Measurements from ENCODE around the gene RPS18.
"Not testable (repeated sequence)": the region's sequence is repeated elsewhere in the genome, so short reads cannot be mapped to it uniquely, and the experiment has no call there.

RPS18 gene

DNA sequence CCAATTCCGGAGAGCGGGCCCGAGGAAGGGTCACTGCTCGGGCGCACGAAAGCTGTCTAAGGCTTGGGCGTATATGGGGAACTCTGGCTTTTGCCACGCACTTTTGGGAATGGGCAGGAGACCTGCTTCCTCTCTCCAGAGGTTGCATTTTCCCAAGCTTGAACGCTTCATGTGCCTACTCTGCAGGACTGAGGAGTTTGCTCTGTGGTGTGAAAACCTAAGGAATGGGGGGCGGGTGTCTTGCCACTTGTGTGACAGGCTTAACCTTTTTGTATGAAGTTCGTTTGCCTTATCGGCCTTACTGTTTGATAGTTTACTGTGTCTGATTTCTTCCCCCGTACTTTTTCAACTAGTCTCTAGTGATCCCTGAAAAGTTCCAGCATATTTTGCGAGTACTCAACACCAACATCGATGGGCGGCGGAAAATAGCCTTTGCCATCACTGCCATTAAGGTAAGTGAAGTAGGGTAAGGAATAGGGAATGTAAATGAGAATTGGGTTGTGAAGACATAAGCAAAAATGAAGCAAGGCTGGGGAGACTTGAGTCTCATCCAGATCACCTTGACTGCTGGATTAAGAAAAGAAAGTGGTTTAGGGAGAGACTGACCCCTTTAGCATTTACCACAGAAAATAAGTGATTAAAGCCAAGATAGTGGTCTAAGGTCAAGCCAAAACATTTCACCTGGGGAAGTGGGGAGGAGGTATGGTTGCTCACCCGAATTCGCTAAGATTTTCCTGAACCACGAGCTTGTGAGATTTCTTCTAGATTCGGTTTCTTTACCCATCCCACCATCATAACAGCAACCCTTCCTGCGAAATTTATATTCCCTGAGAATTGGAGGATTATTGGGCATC lies 627 bp downstream of the RPS18 start:
- no peak for DNase-seq (ENCODE audit: extremely low read depth in 1 of 2, low read depth in 1 of 2)

DNA sequence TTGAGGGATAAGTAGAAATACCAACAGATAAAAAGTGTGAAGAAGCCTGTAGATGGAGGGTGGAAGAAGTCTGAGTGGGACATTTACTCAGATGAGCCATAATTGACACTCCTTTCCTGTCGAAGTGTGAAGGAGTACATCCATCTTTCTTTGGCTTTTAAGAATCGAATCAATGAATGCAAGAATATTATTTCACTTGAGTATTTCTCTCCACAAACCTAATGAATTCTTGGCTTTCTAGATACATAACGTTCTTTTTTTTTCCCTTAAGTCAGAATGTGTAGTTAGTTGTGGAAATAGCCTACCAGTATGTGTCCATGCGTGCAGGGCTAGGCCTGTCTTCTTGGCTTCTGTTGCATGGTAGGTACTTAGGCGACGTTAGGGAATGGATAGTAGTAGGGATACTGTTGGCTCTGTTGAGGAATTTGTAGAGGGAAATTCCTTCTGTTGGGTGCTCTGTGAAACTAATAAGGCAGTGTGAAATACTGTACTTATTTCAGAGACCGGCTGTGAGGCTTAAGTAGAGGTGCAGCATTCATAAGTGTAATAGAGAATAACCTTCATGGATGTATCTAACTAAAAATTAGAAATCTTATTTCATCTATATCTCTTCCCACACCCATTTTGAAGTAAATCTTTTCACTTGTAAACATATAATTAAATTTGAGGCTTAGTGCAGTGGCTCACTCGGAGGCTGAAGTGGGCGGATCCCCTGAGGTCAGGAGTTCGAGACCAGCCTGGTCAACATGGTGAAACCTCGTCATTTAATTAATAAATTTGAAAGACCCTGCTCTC lies 1.5 kb downstream of the RPS18 start:
- no peak for DNase-seq (ENCODE audit: extremely low read depth in 1 of 2, low read depth in 1 of 2)

DNA sequence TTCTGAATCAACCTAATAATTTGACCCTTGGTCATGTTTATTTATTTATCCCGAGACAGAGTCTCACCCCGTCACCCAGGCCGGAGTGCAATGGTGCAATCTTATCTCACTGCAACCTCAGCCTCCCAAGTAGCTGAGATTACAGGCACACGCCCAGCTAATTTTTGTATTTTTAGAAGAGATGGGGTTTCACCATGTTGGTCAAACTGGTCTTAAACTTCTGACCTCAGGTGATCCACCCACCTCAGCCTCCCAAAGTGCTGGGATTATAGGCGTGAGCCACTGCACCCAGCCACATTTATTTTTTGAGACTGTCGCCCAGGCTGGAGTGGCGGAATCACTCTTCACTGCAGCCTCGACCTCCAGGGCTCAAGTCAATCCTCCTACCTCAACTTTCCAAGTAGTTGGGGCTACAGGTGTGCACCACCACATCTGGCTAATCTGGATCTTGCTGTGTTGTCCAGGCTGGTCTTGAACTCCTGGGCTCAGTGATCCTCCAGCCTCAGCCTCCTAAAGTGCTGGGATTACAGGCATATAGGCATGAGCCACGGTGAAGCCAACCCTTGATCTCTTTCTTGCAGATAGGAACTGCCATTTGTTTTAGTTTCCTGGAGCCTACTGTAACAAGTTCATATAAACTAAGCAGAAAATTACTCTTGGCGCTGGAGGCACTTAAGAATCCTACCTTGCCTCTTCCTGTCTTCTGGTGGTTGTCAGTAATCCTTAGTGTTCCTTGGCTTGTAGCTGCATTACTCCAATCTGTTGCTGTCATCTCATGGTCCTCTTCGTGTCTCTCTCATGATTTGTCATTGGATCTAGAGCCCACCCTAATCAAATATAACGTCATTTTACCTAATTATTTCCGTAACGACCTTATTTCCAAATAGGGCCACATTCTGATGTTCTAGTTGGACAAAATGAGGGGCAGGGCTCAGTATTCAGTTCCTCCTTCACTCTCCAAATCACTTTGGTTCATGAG lies 2.3 kb downstream of the RPS18 start:
- no peak for DNase-seq (ENCODE audit: extremely low read depth in 1 of 2, low read depth in 1 of 2)

DNA sequence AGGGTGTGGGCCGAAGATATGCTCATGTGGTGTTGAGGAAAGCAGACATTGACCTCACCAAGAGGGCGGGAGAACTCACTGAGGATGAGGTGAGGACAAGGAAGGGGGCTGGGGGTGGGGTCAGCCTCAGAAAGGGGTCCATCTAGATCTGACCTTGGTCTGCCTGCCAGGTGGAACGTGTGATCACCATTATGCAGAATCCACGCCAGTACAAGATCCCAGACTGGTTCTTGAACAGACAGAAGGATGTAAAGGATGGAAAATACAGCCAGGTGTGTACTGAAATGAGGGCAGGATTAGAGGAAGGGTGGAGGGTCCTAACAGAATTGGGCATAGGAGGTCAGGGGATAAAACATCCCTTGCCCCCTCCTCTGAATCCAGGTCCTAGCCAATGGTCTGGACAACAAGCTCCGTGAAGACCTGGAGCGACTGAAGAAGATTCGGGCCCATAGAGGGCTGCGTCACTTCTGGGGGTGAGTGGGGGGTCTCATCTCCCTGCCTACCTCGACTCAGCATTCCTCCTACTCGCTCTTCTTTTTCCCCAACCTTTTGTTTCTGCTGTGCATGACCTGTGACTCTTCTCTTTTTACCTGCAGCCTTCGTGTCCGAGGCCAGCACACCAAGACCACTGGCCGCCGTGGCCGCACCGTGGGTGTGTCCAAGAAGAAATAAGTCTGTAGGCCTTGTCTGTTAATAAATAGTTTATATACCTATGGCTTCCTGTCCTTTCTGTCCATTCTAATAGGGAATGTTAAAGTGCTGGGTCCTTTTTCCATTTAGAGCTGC lies 4.1 kb downstream of the RPS18 start:
- not testable (repeated sequence) for DNase-seq (ENCODE audit: extremely low read depth in 1 of 2, low read depth in 1 of 2)

- no peak for DNase-seq (ENCODE audit: extremely low read depth in 1 of 2, low read depth in 1 of 2)
Observed at GRCh38 chr6:33276581-33276863, 4.6 kb downstream of the RPS18 start.

DNA sequence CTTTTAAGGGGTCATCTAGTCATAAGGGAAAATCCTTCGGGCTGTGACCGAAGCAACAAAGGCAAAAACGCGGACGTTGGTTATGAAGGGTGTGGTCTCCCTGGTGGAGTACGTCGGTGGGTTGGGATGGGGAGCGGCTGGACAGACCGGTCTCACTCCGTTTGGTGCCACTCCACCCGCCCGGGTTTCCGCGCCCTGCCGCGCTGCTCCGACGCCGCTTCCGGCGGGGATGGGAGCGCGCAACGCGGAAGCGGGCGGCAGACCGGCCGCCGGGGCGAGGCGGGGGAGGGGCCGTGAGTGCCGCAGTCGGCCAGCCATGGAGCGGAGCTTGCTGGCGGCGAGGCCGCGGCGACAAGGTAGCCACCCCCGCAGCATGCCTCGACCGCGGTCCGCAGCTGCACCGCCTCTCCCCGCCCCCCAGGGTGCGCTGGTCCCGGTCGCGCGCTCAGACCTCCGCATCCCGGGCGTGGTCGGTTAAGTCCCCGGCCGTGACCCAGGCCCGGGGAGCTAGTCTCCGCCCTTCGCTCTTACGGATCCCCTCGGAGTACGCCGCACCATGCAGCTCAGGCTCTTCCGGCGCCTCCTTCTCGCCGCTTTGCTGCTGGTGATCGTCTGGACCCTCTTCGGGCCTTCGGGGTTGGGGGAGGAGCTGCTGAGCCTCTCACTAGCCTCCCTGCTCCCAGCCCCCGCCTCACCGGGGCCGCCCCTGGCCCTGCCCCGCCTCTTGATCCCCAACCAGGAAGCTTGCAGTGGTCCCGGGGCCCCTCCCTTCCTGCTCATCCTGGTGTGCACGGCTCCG lies 5.2 kb downstream of the RPS18 start, which contains the start of gene B3GALT4:
TSS of gene B3GALT4 (plus strand) at position 260 of the 799 bp plus-strand sequence. CDS start at position 557, 297 bp downstream.
- peak; percentile 77 to 82 for DNase-seq (ENCODE audit: extremely low read depth in 1 of 2, low read depth in 1 of 2)

DNA sequence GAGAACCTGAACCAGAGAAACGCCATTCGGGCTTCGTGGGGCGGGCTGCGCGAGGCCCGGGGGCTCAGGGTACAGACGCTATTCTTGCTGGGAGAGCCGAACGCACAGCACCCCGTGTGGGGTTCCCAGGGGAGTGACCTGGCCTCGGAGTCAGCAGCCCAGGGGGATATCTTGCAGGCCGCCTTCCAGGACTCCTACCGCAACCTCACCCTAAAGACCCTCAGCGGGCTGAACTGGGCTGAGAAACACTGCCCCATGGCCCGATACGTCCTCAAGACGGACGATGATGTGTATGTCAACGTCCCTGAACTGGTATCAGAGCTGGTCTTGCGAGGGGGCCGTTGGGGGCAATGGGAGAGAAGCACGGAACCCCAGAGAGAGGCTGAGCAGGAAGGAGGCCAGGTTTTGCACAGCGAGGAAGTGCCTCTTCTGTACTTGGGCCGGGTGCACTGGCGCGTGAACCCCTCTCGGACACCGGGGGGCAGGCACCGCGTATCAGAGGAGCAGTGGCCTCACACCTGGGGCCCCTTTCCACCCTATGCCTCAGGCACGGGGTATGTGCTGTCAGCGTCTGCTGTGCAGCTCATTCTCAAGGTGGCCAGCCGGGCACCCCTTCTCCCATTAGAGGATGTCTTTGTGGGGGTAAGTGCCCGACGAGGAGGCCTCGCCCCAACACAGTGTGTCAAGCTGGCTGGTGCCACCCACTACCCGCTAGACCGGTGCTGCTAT lies 6.0 kb downstream of the RPS18 start:
- no peak for DNase-seq (ENCODE audit: extremely low read depth in 1 of 2, low read depth in 1 of 2)

GRCh38 chr6:33278392-33278741 lies 6.5 kb downstream of the RPS18 start:
- no peak for DNase-seq (ENCODE audit: extremely low read depth in 1 of 2, low read depth in 1 of 2)

GRCh38 chr6:33278810-33279209 lies 6.9 kb downstream of the RPS18 start:
- DNase-seq (ENCODE audit: extremely low read depth in 1 of 2, low read depth in 1 of 2) = no peak

GRCh38 chr6:33279257-33279695 lies 7.4 kb downstream of the RPS18 start:
- DNase-seq (ENCODE audit: extremely low read depth in 1 of 2, low read depth in 1 of 2) = no peak

- DNase-seq (ENCODE audit: extremely low read depth in 1 of 2, low read depth in 1 of 2) = no peak
Observed at GRCh38 chr6:33279971-33280511, 8.2 kb downstream of the RPS18 start.

GRCh38 chr6:33280539-33280938 lies 8.7 kb downstream of the RPS18 start:
- no peak for DNase-seq (ENCODE audit: extremely low read depth in 1 of 2, low read depth in 1 of 2)

- not testable (repeated sequence) for DNase-seq (ENCODE audit: extremely low read depth in 1 of 2, low read depth in 1 of 2)
Observed at GRCh38 chr6:33285214-33285613, 13.3 kb downstream of the RPS18 start.

GRCh38 chr6:33286946-33287914 lies 15.4 kb downstream of the RPS18 start:
- DNase-seq (ENCODE audit: extremely low read depth in 1 of 2, low read depth in 1 of 2) = no peak

DNA sequence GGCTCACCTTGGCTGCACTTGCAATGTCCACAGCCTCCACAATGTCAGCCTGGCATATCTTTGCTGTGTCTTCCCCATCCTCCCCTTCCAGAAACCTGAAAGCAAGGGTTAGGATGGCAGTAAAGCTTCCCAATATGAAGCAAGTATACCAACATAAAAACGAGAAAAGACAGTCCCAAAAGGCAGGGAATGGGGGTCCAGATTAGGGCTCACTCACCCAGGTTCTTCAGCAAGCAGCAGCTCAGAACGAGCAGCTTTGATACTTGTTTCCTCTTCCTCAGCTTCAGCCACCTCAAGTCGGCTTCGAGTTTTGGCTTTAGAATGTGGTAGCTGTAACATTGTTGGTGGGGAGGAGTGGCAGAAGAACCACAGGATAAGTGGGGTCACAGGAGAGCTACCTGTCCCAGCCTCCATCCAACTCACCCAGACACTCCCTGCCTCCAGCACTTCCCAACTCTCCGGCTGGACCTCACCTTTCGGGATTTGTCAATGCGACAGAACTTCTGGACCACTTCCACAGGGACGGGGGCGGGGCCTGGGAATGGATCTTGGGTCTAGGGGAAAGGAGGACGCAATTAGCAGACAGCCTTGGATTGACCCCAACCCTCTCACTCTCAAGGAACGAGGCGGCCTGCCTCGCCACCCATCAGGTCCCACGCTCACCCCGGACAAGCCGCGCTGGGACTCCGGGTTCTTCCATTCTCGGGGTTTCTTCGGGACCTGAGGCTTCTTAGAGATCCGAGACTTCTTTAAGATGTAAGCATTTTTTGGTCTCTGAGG lies 16.5 kb downstream of the RPS18 start:
- DNase-seq (ENCODE audit: extremely low read depth in 1 of 2, low read depth in 1 of 2) = no peak
